BE2C (cell line): Measurements from ENCODE around the gene KAZN.
A peak's percentile ranks its signal among the peaks of the same experiment; 100 is the strongest.

ENCODE experiments used
- DNase-seq: peaks from one replicate; pipeline ENCODE4 v3.0.0-alpha.2; 2020
- H3K27me3 ChIP-seq: fragments of 250-450 bp; sonication (Bioruptor Pico); 2 replicates; pipeline ENCODE4 v1.5.1; 2020; ENCODE audit warnings: mild to moderate bottlenecking
- H3K36me3 ChIP-seq: fragments of 250-450 bp; sonication (Bioruptor Pico); 2 replicates; pipeline ENCODE4 v1.5.1; 2020; ENCODE audit warnings: mild to moderate bottlenecking
- H3K4me1 ChIP-seq: fragments of 250-450 bp; sonication (Bioruptor Pico); 2 replicates; pipeline ENCODE4 v1.5.1; 2020
- H3K4me3 ChIP-seq: 2 replicates; pipeline ENCODE4 v1.5.1; 2011; ENCODE audit warnings: low read depth, low read length
- H3K9me3 ChIP-seq: fragments of 250-450 bp; sonication (Bioruptor Pico); 2 replicates; pipeline ENCODE4 v1.5.1; 2020
- TF ChIP-seq, protein P1 (sequence below): IDR thresholded peaks from 2 replicates; pipeline ENCODE4 v1.5.1; 2012; ENCODE audit warnings: mild to moderate bottlenecking, low read depth, low read length

Gene KAZN

DNA sequence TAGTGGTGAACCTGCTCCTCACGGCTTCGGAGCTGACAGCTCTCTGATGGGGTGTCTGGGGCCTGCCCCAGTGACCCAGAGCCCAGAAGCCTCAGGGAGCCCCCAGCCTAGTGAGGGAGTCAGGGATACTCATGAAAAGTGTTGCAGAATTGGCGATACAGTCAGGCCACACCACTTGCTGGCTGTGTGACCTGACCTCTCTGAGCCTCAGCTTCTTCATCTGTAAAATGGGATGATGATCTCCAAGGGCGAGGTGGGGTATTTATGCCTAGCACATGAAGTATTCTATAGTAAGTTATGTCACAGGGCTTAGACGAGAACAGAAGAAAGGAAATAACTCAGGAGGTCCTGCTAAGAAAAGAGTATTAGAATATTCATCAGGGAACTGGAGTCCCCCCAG is 556.7 kb downstream of the KAZN start:
- TF ChIP-seq, protein P1, sequence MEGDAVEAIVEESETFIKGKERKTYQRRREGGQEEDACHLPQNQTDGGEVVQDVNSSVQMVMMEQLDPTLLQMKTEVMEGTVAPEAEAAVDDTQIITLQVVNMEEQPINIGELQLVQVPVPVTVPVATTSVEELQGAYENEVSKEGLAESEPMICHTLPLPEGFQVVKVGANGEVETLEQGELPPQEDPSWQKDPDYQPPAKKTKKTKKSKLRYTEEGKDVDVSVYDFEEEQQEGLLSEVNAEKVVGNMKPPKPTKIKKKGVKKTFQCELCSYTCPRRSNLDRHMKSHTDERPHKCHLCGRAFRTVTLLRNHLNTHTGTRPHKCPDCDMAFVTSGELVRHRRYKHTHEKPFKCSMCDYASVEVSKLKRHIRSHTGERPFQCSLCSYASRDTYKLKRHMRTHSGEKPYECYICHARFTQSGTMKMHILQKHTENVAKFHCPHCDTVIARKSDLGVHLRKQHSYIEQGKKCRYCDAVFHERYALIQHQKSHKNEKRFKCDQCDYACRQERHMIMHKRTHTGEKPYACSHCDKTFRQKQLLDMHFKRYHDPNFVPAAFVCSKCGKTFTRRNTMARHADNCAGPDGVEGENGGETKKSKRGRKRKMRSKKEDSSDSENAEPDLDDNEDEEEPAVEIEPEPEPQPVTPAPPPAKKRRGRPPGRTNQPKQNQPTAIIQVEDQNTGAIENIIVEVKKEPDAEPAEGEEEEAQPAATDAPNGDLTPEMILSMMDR = no peak
- Histone ChIP-seq H3K27me3 (no peaks in the 10 kb centered on the region), H3K9me3 (no peaks in the 10 kb centered on the region), H3K4me1 (peaks cover 19% of the 10 kb centered on the region), H3K4me3 (peak overlapping the region; percentile 16; the same call in 1 of the 2 replicates), H3K36me3 (peaks cover 5% of the 10 kb centered on the region; the same call in 1 of the 2 replicates)
- DNase-seq = no peak

DNA sequence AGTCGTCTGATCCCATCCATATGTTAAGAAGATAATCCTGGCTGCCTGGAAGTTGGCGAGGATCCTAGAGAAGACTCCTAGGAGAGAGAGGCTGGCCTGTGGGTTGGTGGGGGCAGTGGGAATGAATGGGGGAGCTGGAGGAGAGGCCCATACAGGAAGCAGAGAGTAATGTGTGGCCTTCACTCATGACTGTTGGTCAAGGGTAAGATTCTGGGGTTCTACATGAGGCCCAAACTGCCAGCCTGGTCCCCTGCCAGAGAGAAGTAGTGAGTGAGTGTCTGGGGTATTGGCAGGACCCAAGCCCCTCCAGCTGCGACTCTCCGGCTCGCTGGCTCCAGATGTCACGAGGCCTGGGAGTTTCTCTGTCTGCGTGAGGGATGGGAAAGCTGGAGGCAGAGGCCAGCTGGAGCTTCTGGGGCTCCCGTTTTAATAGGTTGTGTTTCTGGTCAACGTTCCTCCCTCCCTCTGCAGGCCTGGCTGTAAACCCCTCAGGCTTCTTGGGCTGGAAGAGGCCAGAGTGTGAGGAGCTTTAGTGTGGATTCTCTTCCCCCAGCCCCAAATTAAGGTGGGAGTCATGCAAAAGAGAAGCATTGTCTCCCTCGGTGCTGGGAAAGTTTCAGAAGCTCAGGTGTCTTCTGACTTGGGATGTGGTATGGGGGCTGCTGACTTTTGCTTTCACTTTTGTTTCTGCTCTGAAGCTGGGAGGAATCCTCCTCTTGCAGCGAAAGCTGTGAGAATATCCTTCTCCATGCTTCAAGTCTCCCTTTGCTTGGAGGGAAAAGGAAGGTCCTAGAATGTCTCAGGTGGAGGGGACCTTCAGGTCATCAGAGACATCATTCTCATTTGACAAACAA is 557.6 kb downstream of the KAZN start:
- TF ChIP-seq, protein P1 = no peak
- peaks cover 5% of the 10 kb centered on the region; the same call in 1 of the 2 replicates for H3K36me3 ChIP-seq
- H3K9me3 ChIP-seq = no peaks in the 10 kb centered on the region
- no peak overlapping the region for H3K4me3 ChIP-seq
- DNase-seq = peak; percentile 58
- H3K4me1 ChIP-seq = peaks cover 12% of the 10 kb centered on the region
- no peaks in the 10 kb centered on the region for H3K27me3 ChIP-seq

DNA sequence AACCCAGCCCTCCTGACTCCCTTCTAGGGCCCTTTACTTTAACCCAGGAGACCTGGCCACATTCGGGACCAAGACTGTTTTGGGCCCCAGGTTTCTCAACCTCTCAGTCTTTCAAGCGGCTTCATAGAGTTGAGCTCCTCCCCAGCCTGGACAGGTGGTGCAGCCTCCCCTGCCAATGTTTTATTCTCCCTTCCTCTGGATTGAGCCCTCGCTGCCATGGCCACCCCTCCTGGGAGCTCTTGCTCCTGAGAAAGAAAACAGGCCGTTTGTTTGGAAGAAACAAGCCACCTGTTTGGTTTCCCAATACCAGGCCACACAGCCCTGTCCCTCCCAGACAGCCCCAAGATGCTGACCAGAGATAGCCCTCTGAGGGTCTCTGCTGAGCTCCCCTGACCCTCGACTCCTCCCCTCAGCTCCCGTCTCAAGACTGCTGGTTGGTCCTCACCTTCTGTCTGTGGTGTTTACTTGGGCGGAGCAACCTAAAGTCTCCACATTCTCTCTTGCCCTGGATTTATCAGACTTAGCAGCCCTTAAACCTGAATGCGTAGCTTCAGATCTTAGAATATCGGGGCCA is 558.4 kb downstream of the KAZN start:
- DNase-seq = no peak
- Histone ChIP-seq H3K36me3 (peaks cover 5% of the 10 kb centered on the region; the same call in 1 of the 2 replicates), H3K4me3 (no peak overlapping the region), H3K4me1 (peaks cover 11% of the 10 kb centered on the region), H3K27me3 (no peaks in the 10 kb centered on the region), H3K9me3 (no peaks in the 10 kb centered on the region)
- TF ChIP-seq, protein P1 = no peak

DNA sequence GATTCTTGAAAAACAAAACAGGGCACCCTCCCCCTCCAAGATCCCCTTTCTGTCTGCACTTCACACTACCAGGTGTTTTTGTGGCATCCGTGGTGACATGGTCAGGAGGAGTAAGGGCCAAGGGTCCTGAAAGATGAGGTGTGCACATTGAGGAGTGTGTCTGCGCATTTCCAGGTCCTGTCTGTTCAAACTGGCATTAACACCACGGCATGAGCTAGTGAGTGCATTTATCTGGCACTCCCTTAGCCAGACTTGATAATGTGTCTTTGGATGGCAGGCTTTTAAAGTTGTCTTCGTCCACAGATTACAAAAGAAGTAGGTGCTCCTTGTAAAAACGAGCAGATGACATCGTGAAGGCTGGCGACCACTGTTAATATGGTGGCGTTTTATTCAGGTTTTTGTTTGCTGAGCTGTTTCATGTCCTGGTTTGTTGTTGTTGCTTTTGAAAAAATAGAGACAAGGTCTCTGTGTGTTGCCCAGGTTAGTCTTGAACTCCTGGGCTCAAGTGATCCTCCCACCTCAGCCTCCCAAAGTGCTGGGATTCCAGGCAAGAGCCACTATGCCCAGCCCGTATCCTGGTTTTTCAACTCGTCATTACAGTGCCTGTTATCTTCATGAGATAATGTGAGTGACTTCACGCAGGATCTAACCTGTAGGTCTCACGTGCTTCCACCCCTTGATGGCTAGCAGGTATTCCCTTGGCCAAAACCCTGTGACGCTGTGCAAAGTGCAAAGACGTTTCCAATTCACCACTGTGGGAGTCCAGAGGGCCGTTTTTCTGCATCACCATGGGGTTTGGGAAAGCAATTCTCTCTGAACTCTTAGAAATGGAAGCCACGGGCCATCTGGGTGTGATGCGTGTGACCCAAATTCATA is 559.3 kb downstream of the KAZN start:
- no peak for DNase-seq
- H3K9me3 ChIP-seq = no peaks in the 10 kb centered on the region
- H3K4me3 ChIP-seq = no peak overlapping the region
- TF ChIP-seq, protein P1 = no peak
- peaks cover 5% of the 10 kb centered on the region; the same call in 1 of the 2 replicates for H3K36me3 ChIP-seq
- H3K4me1 ChIP-seq = peaks cover 11% of the 10 kb centered on the region
- no peaks in the 10 kb centered on the region for H3K27me3 ChIP-seq

DNA sequence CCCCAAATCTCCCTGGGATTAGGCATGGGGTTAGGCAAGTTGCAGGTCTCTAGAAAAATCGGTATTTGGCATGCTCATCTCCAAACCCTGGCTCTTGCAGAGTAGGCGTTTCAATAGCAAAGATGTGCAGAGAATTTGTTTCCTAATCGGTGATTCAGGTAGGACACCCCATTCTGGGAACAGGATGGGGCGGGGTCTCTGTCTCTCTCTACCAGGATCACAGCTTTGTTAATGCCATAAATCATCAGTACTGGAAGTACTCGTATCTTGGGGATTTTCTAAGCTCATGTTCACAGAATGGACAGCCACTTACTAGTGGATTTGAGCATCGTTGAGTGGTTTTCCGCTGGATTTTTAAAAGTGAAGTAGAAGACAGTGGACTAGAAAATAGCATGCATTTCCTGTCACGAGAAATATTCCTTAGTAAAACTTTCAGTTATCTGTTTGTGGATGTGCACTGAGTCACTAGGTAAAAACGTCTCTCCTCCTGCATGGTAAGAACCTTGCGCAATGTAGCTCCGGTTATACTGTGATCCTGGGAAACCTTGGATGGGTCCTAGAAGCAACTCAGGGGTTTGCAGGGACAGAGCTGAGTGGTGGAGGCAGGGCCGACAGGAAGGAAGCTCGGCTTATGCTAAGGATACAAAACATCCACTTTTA is 560.2 kb downstream of the KAZN start:
- Histone ChIP-seq H3K4me3 (no peak overlapping the region), H3K4me1 (peaks cover 11% of the 10 kb centered on the region), H3K27me3 (no peaks in the 10 kb centered on the region), H3K36me3 (peaks cover 5% of the 10 kb centered on the region; the same call in 1 of the 2 replicates), H3K9me3 (no peaks in the 10 kb centered on the region)
- no peak for DNase-seq
- TF ChIP-seq, protein P1 = no peak
